HepG2 (cell line): ENCODE data around the gene ATG9A. TPM values are rescaled to one million over a fixed set of nuclear protein-coding genes. Genes with fewer than 3 reads are reported as not detected.

Experiments
- CBX2 ChIP-seq, 2 experiments: fragments of 200-600 bp in 1 of 2; sonication (generic); formaldehyde crosslinking in 1 of 2; IDR thresholded peaks; 2 replicates each; pipeline versions ENCODE4 v1.7.0 to v1.8.1; 2018 to 2022; ENCODE audit warnings: low read depth in 2 of 2, low read length in 1 of 2, mild to moderate bottlenecking in 1 of 2, missing genetic modification reagents in 1 of 2
- DMAP1 ChIP-seq: IDR thresholded peaks from 2 replicates; pipeline ENCODE4 v1.6.1; 2016
- EEA1 ChIP-seq: sonication (generic); formaldehyde crosslinking; IDR thresholded peaks from 2 replicates; pipeline ENCODE4 v1.5.1; 2020; ENCODE audit warnings: mild to moderate bottlenecking, missing genetic modification reagents, borderline replicate concordance
- ELF1 ChIP-seq: sonication (generic); formaldehyde crosslinking; IDR thresholded peaks from 2 replicates; pipeline ENCODE4 v1.4.0; 2020; ENCODE audit warnings: missing genetic modification reagents
- NR1H2 ChIP-seq: sonication (generic); formaldehyde crosslinking; IDR thresholded peaks from 2 replicates; pipeline ENCODE4 v1.8.1; 2022; ENCODE audit warnings: low read depth, missing genetic modification reagents, borderline replicate concordance
- NR2F6 ChIP-seq, 2 experiments: IDR thresholded peaks; 2 replicates each; pipeline ENCODE4 v1.6.1; 2016; ENCODE audit warnings: antibody characterized with exemption in 1 of 2, mild to moderate bottlenecking in 1 of 2
- PAX8 ChIP-seq: sonication (generic); formaldehyde crosslinking; IDR thresholded peaks from 2 replicates; pipeline ENCODE4 v1.8.0; 2022; ENCODE audit warnings: mild to moderate bottlenecking, missing genetic modification reagents, borderline replicate concordance
- TBX2 ChIP-seq: sonication (generic); formaldehyde crosslinking; IDR thresholded peaks from 2 replicates; pipeline ENCODE4 v1.5.0; 2020; ENCODE audit warnings: missing genetic modification reagents, mild to moderate bottlenecking, borderline replicate concordance
- ZBTB20 ChIP-seq: sonication (generic); formaldehyde crosslinking; IDR thresholded peaks from 2 replicates; pipeline ENCODE4 v1.8.1; 2023; ENCODE audit warnings: missing genetic modification reagents, low read depth, mild to moderate bottlenecking, borderline replicate concordance
- ZKSCAN1 ChIP-seq: fragments of 150-350 bp; IDR thresholded peaks from 2 replicates; pipeline ENCODE4 v1.6.1; 2014; ENCODE audit warnings: low read length
- ZNF232 ChIP-seq: sonication (generic); formaldehyde crosslinking; IDR thresholded peaks from 2 replicates; pipeline ENCODE4 v1.4.0; 2020; ENCODE audit warnings: missing genetic modification reagents, borderline replicate concordance
- ZNF441 ChIP-seq: sonication (generic); formaldehyde crosslinking; IDR thresholded peaks from 2 replicates; pipeline ENCODE4 v1.7.0; 2021; ENCODE audit warnings: missing genetic modification reagents, borderline replicate concordance
- ZNF562 ChIP-seq: sonication (generic); formaldehyde crosslinking; IDR thresholded peaks from 2 replicates; pipeline ENCODE4 v1.8.0; 2022; ENCODE audit warnings: missing genetic modification reagents, borderline replicate concordance
- ZNF574 ChIP-seq: sonication (generic); formaldehyde crosslinking; IDR thresholded peaks from 2 replicates; pipeline ENCODE4 v1.4.0; 2020; ENCODE audit warnings: missing genetic modification reagents
- ZSCAN20 ChIP-seq: sonication (generic); formaldehyde crosslinking; IDR thresholded peaks from 2 replicates; pipeline ENCODE4 v1.4.0; 2020; ENCODE audit warnings: missing genetic modification reagents, mild to moderate bottlenecking, borderline replicate concordance
- polyA plus RNA-seq, 8 experiments: library from polyadenylated mRNA; depleted of rRNA in 3 of 8; stranded (reverse) in 7 of 8; unstranded in 1 of 8; fragments of >200 nt; fragmentation: Illumina TruSeq in 4 of 8; extraction: Trizol in 4 of 8; gene quantifications; 2 replicates each; pipeline versions ENCODE4 v1.2.1 to v1.2.3, GENCODE V29; 2011 to 2016; ENCODE audit warnings: low read depth in 4 of 8, missing spikeins in 1 of 8, mixed read lengths in 1 of 8; ENCODE audit not compliant: insufficient read depth in 1 of 8
- total RNA-seq, 5 experiments: library from RNA; depleted of rRNA; stranded (reverse); fragments of >200 nt; fragmentation: Illumina TruSeq; extraction: Trizol; gene quantifications; 2 replicates each; pipeline ENCODE4 v1.2.3, GENCODE V29; 2016; ENCODE audit warnings: low read depth in 1 of 5
- TF ChIP-seq, protein P1 (sequence below): sonication (generic); formaldehyde crosslinking; IDR thresholded peaks from 2 replicates; pipeline ENCODE4 v1.8.0; 2022; ENCODE audit warnings: mild to moderate bottlenecking, missing genetic modification reagents, borderline replicate concordance
- TF ChIP-seq, protein P2 (sequence below): IDR thresholded peaks from 2 replicates; pipeline ENCODE4 v1.6.1; 2018; ENCODE audit warnings: missing genetic modification reagents
- TF ChIP-seq, protein P3 (sequence below): sonication (generic); formaldehyde crosslinking; IDR thresholded peaks from 2 replicates; pipeline ENCODE4 v1.8.0; 2023; ENCODE audit warnings: mild to moderate bottlenecking, missing genetic modification reagents

The ATG9A gene
- total and polyA plus RNA-seq, 2 of the 13 experiments (the other 11 are each of a cell fraction or from before 2014, with no cell fraction given) = 35.0 to 131 TPM

DNA sequence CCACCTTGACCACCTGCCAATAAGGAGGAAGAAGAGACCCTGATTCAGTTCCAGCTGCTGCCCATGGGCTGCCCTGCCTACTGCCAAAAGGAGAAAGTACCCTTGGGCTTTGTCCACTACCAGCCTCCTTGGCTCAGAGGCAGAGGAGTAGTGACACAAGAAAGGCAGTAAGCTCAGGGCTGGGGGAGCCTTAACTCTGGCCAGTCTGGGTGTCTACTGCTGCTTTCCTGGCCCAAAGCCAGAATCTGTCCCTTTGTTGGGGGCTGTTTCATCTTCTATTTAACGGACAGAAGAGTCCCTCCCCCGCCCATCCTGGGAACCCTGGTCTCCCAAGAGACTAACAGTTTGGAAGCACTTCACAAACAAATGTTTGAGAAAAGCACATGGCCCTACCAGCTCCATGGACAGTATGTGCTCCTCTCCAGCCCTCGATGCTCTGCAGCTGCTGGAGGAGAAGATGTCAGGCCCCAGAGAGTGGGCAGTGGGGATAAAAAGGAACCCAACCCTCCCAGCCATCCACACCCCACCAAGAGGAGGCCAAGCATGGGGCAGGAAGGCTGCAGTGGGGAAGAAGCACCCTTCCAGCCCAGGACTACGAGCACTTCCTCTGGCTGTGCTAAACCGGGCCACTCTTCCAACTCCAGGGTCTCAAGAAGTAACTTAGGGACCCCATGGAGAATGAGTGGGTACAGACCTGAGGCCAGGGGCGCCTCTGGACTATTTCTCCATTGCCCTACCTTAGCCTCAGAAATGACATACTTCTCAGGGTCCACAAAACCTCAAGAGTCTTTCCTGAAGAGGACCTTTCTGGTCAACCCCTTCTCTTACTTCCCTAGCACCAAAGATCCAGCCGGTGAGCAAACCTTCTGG is 1.2 kb downstream of the ATG9A start (continued):
- TF ChIP-seq, protein P1, sequence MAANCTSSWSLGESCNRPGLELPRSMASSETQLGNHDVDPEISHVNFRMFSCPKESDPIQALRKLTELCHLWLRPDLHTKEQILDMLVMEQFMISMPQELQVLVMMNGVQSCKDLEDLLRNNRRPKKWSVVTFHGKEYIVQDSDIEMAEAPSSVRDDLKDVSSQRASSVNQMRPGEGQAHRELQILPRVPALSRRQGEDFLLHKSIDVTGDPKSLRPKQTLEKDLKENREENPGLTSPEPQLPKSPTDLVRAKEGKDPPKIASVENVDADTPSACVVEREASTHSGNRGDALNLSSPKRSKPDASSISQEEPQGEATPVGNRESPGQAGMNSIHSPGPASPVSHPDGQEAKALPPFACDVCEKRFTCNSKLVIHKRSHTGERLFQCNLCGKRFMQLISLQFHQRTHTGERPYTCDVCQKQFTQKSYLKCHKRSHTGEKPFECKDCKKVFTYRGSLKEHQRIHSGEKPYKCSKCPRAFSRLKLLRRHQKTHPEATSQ (CRISPR knock-in tag) = no peak
- TF ChIP-seq EEA1 (no peak; the same call in 1 of the 2 replicates), ZBTB20 (CRISPR knock-in tag) (no peak), ZNF232 (no peak), ZKSCAN1 (no peak), ZSCAN20 (CRISPR knock-in tag) (no peak), NR2F6 (IDR thresholded peaks at IDR 0.05) (no peak), NR2F6 (CRISPR knock-in tag; IDR thresholded peaks at IDR 0.05) (no peak), ELF1 (CRISPR knock-in tag) (peak; percentile 20; the same call in 1 of the 2 replicates), NR1H2 (no peak), TBX2 (CRISPR knock-in tag) (peak; percentile 14; the same call in 1 of the 2 replicates), ZNF574 (CRISPR knock-in tag) (peak; percentile 41; the same call in 1 of the 2 replicates), ZNF562 (CRISPR knock-in tag) (no peak), DMAP1 (no peak), ZNF441 (CRISPR knock-in tag) (no peak), PAX8 (no peak), CBX2 (IDR thresholded peaks at IDR 0.05; ENCODE audit: low read depth, low read length) (no peak), CBX2 (CRISPR knock-in tag; IDR thresholded peaks at IDR 0.05; ENCODE audit: low read depth) (no peak)
- TF ChIP-seq, protein P2, sequence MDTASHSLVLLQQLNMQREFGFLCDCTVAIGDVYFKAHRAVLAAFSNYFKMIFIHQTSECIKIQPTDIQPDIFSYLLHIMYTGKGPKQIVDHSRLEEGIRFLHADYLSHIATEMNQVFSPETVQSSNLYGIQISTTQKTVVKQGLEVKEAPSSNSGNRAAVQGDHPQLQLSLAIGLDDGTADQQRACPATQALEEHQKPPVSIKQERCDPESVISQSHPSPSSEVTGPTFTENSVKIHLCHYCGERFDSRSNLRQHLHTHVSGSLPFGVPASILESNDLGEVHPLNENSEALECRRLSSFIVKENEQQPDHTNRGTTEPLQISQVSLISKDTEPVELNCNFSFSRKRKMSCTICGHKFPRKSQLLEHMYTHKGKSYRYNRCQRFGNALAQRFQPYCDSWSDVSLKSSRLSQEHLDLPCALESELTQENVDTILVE (CRISPR knock-in tag) = no peak
- TF ChIP-seq, protein P3, sequence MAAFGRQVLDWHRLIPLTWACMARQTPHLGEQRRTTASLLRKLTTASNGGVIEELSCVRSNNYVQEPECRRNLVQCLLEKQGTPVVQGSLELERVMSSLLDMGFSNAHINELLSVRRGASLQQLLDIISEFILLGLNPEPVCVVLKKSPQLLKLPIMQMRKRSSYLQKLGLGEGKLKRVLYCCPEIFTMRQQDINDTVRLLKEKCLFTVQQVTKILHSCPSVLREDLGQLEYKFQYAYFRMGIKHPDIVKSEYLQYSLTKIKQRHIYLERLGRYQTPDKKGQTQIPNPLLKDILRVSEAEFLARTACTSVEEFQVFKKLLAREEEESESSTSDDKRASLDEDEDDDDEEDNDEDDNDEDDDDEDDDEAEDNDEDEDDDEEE = peak; percentile 56; the same call in 1 of the 2 replicates
